HG02885 (cell line): Measurements from ENCODE around the gene LFNG.

Experiments
- ATAC-seq: cut with Tn5 transposase; IDR thresholded peaks from one replicate; pipeline ENCODE4 v1.9.1; 2021; ENCODE audit warnings: mild to moderate bottlenecking; ENCODE audit not compliant: unreplicated experiment, poor library complexity

LFNG gene

DNA sequence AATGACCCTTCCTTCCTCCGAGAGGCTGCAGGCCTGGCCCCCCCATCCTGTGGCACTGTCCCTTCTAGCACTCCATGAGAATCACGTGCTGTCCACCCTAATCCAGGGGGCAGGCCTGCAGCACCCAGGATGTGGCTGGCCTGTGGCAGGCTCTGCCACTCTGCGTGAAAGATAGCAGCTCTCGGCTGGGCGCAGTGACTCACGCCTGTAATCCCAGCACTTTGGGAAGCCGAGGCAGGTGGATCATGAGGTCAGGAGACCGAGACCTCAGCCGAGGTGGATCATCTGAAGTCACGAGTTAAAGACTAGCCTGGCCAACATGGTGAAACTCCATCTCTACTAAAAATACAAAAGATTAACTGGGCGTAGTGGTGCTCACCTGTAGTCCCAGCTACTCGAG lies 18.9 kb upstream of the LFNG start:
- ATAC-seq, result no peak

DNA sequence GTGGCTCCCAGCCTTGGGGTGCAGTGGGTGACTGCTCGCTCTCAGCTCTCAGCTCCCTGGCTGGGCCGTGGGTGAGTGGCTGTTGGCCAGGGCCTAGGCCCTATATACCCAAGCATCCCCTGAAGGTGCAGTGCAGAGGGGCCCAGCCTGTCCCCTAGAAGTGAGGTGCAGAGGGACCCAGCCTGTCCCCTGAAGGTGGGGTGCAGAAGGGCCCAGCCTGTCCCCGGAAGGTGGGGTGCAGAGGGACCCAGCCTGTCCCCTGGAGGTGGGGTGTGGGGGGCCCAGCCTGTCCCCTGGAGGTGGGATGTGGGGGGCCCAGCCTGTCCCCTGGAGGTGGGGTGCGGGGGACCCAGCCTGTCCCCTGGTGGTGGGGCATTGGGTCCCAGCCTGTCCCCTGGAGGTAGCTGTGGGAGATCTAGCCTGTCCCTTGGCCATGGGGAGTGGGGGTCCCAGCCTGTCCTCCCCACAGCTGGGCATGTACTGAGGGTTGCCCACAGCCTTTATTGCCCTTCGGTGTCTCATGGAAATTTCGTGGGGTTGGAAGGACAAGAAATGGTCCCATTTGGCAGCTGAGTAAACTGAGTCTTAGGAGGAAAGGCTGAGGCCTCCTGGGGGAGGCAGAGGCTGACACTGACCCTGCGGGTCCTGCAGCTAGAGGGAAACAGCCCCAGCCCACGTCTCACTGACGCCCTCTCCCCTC lies 17.5 kb upstream of the LFNG start:
- no peak for ATAC-seq

DNA sequence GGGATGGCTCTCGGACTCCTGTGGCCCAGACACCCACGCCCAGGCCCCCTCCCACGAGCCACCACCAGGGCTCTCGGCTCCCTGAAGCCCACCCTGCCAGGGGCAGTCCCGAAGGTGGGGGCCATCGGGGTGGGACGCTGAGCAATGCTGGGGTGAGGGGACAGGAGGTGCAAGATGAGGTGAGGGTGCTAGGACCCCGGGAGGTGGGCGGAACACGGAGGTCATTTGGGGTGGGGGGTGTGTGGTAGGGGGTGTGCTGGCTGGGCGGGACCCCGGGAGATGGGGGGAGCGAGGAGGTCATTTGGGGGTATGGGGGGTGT lies 17.0 kb upstream of the LFNG start:
- ATAC-seq, result no peak

DNA sequence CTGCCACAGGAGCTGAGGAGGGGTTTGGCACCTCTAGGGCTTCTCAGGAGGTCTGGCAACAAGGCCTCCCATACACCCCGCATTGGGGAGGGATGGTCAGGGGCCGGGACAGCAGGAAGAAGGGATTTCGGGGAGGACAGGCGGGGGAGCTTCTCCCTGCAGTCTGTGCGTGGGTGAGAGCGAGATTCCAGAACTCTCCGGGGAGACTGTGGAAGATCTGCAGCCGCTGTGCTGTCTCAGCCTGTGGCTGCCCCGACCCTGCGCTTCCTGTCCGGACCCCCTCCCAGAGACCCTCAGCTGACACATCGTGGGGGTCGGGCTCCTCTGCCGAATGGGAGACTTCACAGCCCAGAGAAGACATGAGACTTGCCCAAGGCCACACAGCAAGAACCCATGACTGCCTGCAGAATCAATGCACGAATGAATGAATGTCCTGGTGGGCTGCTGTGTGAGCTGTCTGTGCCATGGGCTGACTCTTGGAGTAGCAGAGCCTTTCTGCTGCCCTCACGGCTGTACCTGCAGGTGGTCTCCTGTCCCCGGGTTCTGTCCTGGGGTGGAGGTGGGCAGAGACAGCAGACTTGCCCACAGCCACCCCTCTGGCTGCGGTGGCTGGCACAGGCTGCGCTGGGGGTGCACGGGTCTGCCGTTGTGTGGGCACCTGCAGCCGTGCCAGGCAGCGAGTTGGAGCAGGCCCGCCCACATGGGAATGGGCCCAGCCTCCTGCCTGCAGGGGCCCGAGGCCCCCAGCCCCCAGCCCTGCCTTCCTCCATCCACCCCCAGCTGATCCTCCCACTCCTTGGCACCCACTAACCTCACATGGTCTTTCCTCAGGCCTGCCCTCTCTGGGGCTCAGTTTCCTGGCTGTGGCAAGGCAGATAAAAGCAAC lies 16.3 kb upstream of the LFNG start:
- ATAC-seq, result no peak

DNA sequence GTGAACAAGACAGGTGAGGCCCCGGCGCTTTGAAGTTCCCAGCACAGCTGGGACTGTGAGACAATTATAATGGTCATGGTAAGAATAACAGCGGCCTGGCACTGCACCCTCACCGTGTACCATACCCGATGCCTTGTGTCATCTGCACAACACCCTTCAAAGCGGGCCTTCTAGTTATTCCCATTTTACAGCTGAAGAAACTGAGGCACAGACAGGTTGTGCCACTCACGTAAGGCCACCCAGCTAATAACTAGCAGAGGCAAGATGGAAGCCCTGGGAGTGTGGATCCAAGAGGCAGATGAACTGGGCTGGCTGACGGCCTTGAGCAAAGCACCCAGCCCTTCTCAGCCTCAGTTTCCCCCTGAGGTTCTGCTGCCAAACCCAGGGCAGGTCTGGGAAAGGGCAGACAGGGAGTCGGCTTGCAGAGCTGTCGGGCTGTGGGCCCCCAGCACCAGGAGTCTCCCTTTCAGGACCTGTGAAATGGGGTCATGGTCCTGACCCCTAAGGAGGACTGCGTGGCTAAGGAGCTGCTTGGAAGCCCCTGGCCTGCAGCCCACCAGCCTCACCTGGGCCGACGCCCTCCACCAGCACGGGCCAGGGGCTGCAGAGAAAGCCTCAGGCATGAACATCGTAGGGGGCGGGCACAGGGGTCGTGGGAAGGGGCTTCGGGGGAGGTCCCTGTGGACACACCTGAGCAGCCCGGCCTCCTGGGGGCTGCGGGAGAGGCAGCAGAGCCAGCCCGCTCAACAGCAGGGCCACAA lies 15.3 kb upstream of the LFNG start:
- ATAC-seq, result no peak

DNA sequence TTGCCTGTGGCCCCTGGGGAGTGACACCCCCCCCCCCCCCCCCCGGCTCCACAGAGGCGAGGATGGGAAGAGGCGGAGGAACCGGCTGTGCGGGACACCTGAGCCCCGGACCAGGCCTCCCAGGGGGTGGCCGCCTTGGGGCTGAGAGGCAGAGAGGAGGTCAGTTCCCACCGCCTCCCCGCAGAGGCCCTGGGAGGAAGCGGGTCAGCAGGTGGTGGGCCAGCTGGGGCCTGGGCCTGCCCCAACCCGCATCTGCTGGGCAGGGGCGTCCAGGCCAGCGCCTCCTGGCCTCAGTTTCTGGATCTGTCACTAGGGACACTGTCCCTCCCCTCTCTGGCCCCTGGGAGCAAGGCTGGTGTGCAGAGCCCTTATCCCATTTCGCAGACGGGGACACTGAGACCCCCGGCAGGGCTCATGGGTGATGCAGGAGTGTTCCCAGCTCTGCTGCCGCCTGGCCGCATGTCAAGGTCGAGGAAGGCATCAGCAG lies 14.6 kb upstream of the LFNG start:
- no peak for ATAC-seq

DNA sequence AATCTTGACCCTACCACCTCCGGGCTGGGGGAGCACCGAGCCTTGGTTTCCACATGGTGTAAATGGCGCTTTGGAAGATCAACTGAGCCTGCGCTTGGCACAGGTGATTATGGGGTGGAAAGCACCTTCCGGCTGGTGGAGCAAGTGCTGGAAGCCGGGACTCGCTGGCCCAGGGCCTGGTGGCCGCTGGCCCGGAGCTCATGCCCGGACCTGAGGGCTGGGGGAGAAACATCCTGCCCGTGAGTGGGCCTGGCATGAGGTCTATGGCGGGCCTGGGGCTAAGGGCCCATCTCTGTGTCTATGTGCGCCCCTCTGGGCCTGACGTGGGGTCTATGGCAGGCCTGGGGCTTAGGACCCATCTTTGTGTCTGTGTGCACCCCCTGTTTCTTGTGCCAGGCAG lies 14.2 kb upstream of the LFNG start:
- ATAC-seq, result no peak

DNA sequence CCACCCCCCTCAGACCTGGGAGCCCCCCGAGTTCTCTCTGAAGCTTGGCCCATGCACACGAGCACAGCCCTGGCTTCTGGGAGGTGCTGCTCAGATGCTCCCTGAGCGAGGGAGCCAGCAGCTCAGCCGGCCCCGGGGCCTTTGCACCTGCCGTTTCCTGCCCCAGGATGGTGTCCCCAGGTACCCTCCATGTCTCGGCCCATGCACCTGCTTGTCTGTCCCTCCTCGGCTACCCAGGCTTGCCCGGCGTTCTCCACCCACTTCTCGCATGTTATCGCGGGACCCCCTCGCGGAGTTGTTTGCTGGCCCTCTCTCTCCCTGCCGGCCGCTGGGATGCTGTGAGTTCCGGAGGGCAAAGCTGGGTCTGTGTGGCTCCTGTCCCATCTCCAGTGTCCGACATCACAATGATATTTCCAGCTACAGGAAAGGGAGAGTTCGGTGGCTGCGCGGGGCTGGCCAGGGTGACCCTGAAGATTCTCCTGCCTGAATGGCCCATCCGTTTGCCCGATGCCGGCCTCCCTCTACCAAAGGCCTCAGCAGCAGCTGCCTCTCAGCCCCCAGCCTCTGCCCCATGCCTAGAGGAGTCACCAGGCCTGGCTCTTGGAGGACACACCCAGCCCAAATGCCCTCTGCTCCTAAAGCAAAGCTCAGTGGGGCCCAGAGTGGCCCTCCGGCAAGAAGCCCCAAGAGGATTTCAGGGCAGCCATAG lies 12.2 kb upstream of the LFNG start:
- ATAC-seq, result no peak

DNA sequence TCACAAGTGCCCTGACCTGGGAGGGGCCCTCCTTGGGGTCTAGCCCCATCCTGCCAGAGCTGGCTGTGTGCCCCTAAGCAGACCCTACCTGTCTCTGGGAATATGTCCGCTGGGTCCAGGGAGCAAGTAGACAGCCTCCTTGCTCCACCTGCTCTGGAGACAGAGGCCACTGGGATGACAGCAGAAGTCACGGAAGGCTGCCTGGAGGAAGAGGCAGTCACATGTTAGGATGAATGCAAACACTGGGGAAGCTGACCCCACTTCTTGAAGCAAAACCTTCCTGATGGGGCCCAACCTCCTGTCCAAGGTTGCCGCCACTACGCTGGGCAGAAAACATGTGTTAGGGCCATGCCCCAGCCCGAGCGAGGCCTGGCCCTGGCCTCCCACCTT lies 11.7 kb upstream of the LFNG start:
- no peak for ATAC-seq

DNA sequence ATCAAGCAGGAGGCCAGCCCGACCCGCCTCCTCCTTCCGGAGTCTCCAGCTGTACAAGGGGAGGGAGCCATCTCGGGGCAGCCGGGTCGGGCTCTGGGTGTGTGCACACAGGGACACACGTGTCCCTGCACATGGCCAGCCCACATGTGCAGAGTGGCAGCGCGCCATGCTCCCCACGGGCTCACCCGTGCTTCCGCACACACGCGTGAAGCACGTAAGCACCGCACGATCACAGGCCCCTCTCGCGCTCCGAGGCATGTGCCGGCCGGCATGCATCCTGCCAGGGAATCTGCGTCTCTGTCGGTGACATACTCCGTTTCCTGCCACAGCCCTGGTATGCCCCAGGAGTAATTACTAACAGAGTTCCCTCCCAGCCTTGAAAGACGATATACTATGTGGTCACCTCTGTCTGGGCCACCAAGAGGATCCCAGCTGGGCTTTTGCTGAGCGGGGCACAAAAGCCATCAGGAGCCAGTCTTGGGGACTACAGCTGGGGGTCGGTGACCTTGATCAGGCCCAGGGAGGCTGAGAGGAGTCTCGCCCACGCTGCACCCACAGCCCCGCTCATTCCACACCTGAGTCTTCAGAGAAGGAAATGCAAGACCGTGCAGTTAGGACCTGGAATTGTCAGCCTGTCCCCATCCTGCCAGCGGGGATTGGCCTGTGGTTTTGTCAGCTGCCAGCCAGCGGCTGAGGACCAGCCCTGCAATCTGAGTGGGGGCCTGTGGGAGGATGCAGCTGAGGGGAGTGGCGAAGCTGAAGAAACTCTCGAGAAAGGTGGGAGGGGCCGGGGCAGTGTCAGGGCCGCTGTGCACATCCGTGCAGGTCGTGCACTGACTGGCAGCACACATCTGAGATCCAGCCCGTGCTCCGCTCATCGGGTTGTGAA lies 11.0 kb upstream of the LFNG start:
- ATAC-seq, result peak; percentile 41

DNA sequence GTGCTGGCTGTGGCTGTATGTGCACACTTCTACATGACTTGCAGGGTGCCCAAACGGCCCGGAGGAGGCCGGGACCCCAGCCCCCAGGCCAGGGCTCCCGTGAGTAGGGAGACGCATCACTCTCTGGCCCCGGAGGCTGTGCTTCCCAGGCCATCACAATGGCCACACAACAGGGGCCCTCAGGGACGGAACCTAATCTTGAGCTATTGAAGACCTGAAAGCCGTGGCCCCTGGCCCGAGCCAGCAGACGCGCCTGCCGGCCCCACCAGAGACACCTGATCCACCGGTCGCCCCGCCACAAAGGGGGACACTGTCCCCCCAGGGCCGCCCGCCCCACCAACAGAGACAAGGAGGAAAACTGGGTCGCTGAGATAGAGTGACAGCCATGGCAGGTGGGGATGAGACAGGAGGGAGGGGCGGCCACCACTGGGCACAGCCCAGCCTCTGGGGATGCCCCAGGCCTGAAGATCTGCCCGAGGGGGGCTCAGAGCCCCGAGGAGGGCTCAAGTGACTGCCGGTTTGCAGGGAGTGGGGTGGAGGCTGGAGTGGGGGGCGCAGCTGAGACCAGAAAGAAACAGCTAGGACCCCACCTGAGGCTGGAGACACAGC lies 10.2 kb upstream of the LFNG start:
- ATAC-seq, result no peak

DNA sequence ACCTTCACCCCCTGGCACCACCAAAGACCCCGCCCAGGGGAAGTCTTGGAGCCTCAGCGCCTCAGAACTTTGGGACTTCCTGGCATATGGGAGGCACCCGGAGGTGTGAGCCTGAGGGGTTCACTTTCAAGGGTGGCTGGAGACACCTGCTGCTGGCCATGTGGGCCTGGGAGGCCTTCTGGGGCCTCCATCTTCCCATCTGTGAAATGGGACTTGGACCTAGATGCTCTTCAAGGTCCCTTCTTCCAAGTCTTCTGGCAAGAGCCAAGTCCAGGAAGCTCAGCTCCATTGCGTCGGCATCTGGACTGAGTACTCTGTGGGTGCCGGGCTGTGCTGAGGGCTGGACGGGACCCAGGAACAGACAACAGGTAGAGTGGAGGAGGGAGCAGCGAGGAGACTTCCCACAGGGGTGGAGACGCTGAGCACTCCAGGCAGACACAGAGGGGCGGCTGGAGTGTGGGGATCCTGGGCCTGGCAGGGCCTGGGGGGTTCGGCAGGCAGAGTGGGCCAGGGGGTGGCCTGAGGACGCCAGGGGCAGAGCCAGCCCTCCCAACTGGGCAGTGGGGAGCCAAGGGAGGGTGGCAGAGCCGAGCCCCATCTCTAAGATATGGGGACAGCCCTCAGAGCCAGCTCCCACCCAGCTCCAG lies 9.3 kb upstream of the LFNG start:
- ATAC-seq, result no peak

DNA sequence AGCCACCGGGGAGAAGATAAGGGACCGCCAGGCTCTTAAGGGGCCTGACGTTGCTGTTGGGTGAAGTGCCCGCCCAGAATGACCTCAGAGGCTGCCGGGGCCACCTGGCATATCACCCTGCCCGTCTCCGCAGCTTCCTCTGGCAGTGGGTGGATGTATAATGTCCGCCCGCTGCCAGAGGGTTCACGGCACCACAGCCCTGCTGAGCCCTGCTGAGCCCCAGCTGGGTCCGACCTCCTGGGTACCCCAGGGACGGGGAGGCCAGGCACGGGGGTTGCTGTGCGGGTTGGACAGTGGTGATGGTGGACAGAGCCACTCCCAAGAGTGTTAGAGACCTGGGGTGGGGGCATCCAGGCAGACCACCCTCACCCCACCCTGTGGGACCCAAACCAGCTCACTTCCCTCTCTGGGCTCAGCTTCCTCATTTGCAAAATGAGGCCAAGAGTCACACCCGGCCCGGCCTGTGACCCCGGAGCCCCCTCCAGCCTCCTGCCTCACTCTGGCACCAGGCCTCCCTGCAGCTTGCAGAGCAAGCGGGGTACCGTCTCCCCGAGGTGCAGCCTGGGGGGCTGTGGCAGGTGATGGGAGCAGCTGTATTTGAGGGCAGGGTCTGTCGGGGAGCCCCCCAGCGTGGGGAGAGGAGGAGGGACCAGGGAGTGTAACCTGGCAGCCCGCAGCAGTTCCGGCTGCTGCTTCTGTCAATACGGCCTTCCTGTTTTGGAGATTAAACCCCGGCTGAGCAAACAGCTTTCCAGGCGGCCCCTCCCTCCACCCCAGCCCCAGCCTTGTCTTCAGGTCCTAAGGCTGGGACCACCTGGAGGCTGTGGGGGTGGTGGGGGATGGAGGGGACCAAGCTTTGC lies 8.4 kb upstream of the LFNG start:
- ATAC-seq, result no peak

DNA sequence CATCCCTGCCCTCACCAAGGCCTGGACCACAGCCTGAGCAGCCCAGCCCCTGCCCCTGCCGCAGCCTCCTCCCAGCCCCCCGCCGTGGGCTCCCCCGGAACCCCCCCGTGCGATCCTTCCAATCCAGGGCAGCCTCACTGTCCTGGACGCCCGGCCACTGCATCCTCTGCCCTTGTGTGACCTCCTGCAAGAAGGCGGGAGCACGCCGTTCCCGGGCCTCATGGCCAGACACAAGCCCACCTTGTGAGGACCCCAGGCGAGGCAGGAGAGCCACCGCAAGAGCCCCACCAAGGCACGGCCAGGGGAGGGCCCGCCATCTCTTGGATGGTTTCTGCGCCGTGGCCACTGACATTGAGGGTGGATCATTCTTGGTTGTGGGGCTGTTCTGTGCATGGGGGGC lies 7.8 kb upstream of the LFNG start:
- ATAC-seq, result no peak

DNA sequence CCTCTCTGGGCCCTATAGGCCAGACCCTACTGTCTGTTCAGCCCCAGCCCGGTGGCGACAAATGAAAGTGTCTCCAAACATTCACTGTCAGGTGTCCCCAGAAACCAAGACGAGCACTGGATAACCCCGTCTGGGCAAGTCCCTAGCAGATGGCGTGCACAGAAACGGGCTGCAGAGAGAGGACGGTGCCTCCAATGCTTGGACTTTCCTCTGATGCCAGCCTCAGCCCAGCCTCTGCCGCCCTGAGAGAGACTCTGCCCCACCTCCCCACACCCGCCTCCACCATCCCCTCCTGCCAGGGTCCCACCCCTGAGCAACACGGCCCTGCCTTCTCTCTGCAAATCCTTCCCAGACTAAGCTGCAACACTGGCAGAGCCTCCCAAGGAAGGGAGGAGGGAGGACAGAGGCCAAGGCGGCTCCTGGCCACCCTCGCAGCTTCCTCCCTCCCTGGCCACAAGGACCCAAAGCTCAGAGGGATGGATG lies 7.4 kb upstream of the LFNG start:
- no peak for ATAC-seq

DNA sequence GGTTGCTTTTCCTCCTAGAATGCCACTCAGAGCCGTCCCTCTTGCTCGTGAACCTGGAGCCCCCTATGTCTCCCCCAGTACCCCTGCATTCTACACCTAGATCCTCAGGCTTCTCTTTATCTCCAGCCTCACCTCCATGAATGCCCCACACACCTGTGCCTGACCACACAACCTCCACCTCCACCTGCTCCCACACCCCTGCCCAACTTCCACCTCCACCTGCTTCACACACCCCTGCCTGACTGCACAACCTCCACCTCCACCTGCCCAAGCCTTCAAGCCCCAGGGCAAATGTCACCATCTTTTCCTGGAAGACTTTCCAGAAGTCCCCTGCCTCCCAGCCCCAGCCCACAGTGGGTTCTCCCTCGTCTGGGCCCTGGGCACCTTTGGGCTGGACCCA lies 6.9 kb upstream of the LFNG start:
- ATAC-seq, result no peak

DNA sequence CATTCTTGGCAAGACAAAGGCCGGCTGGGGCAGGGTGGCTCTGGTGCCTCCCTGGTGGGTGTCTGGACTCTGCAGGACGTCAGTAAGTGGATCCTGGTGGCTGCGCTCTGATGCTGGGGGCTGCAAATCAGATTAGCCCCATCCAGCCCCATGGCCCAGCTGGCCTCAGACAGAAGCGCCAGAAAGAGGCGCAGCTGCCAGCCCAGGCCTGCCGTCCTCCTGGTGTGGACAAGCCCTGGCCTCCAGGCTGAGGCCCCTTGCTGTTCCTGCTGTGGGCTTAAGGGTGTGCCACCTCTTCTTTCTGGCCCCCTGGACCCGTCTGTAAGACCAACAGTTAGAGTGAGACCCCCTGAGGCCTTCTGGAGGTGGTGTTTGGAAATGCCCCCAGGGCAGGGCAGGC lies 5.9 kb upstream of the LFNG start:
- no peak for ATAC-seq
